Right atrium auricular region (tissue), 2 donors: ENCODE data around the gene PLAU. TPM values are rescaled to one million over a fixed set of nuclear protein-coding genes. Genes with fewer than 3 reads are reported as not detected.

ENCODE experiments used
- DNase-seq: peaks from one replicate; pipeline ENCODE4 v3.0.0-alpha.2; 2019; ENCODE audit warnings: low spot score
- H3K27ac ChIP-seq, 2 donors: fragments of 200-600 bp; sonication (generic); 1 replicate in 1 of 2; 2 replicates in 1 of 2; pipeline ENCODE4 v1.5.1; 2016 to 2019
- H3K27me3 ChIP-seq, 2 donors: fragments of 200-600 bp; sonication (generic); one replicate each; pipeline versions ENCODE4 v1.5.1 to v1.6.0; 2017 to 2019
- H3K36me3 ChIP-seq: fragments of 200-600 bp; sonication (generic); one replicate; pipeline ENCODE4 v1.5.1; 2016
- H3K4me1 ChIP-seq, 2 donors: fragments of 200-600 bp; sonication (generic); one replicate each; pipeline versions ENCODE4 v1.5.1 to v1.6.0; 2017 to 2019
- H3K4me3 ChIP-seq, 2 donors: fragments of 200-600 bp; sonication (generic); 1 replicate in 1 of 2; 2 replicates in 1 of 2; pipeline ENCODE4 v1.5.1; 2017 to 2019; ENCODE audit warnings: mild to moderate bottlenecking in 1 of 2, moderate library complexity in 1 of 2
- H3K9me3 ChIP-seq, 2 donors: fragments of 200-600 bp; sonication (generic); one replicate each; pipeline ENCODE4 v1.5.1; 2019
- total RNA-seq, 2 donors: library from RNA; depleted of rRNA; stranded (reverse); fragments of >200 nt; gene quantifications; one replicate each; pipeline ENCODE4 v1.1.0, GENCODE V29; 2016
- TF ChIP-seq, protein P1 (sequence below), 2 donors: fragments of 200-600 bp; sonication (generic); IDR thresholded peaks; one replicate each; pipeline ENCODE4 v1.5.1; 2019; ENCODE audit warnings: antibody characterized with exemption in 2 of 2

The PLAU gene
- total RNA-seq, 2 donors from 2014 or later: 3.9 to 4.6 TPM

DNA sequence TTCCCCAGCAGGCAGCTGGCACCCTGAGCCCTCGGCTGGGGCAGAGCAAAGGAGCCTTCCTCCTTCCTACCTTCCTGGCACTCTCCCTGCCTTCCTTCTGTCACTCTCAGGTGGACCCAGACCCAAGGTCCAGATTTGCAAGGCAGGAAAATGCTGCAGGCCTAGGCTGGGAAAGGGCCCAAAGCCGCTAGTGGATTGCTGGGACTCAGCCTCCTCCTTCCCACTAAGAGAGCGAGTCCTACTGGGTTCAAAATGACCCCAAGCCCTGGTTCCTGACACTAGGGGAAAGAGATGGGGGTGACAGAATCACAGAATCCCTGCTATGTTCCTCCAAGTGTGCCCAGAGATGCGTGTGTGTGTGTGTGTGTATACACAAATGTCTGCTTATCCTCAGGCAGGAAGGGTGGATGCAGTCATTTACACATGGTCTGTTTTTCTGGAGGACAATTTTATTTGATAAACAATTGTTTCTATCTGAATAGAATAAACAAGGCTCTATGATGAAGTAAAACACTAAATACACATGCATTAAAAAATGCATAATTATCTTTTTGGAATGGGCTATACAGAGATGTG lies 1.3 kb upstream of the PLAU start:
- Histone ChIP-seq H3K36me3 (no peaks in the 10 kb centered on the region), H3K9me3 (no peaks in the 10 kb centered on the region), H3K4me1 (peaks cover 0 to 72% of the 10 kb centered on the region in 2 donors), H3K4me3 (no peak overlapping the region), H3K27me3 (no peaks in the 10 kb centered on the region), H3K27ac (peak overlapping the region; percentile 52 to 73)
- DNase-seq: no peak
- TF ChIP-seq, protein P1, sequence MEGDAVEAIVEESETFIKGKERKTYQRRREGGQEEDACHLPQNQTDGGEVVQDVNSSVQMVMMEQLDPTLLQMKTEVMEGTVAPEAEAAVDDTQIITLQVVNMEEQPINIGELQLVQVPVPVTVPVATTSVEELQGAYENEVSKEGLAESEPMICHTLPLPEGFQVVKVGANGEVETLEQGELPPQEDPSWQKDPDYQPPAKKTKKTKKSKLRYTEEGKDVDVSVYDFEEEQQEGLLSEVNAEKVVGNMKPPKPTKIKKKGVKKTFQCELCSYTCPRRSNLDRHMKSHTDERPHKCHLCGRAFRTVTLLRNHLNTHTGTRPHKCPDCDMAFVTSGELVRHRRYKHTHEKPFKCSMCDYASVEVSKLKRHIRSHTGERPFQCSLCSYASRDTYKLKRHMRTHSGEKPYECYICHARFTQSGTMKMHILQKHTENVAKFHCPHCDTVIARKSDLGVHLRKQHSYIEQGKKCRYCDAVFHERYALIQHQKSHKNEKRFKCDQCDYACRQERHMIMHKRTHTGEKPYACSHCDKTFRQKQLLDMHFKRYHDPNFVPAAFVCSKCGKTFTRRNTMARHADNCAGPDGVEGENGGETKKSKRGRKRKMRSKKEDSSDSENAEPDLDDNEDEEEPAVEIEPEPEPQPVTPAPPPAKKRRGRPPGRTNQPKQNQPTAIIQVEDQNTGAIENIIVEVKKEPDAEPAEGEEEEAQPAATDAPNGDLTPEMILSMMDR (IDR thresholded peaks at IDR 0.05): no peak

DNA sequence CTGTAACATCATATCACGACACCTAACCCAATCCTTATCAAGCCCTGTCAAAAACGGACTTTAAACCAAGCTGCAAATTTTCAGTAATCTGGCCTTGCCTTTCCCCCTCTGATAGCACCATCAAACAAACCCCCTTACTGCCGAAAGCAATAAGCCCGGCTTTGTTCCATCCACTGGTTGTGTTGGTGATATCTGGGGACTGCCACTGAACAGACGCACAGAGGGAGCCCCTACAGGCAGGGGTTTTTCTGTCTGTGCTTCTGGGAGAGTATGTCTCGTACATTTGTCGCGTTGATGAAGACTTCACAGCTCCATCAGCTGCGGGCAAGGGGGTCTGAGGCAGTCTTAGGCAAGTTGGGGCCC lies 550 bp upstream of the PLAU start:
- H3K27ac ChIP-seq: peak overlapping the region; percentile 75 to 82
- H3K27me3 ChIP-seq: no peaks in the 10 kb centered on the region
- H3K9me3 ChIP-seq: no peaks in the 10 kb centered on the region
- no peaks in the 10 kb centered on the region for H3K36me3 ChIP-seq
- peak overlapping the region; percentile 47 to 72 for H3K4me3 ChIP-seq
- DNase-seq: no peak
- TF ChIP-seq, protein P1 (IDR thresholded peaks at IDR 0.05): no peak
- peaks cover 0 to 72% of the 10 kb centered on the region in 2 donors for H3K4me1 ChIP-seq

DNA sequence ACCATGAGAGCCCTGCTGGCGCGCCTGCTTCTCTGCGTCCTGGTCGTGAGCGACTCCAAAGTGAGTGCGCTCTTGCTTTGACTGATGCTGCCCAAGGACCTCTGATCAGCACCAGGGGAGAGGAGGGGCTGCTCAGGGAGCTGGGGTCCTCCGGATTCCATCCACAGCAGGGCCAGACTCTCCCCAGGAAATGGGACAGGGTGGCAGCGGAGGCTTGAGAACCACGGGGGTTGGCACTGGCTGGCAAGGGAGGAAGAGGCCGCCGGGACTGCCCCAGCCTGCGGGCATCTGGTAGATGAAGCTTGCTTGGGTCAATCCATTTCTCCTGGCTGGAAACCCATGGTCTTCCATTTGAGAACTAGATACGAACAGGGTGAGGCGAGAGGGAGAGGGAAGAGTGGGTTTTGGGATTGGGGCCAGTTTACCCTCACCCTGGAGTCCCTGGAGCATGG lies 647 bp downstream of the PLAU start:
- Histone ChIP-seq H3K4me3 (peak overlapping the region; percentile 47 to 72), H3K36me3 (no peaks in the 10 kb centered on the region), H3K27me3 (no peaks in the 10 kb centered on the region), H3K27ac (peak overlapping the region; percentile 75 to 82), H3K4me1 (peaks cover 0 to 68% of the 10 kb centered on the region in 2 donors), H3K9me3 (no peaks in the 10 kb centered on the region)
- TF ChIP-seq, protein P1 (IDR thresholded peaks at IDR 0.05): no peak
- no peak for DNase-seq

DNA sequence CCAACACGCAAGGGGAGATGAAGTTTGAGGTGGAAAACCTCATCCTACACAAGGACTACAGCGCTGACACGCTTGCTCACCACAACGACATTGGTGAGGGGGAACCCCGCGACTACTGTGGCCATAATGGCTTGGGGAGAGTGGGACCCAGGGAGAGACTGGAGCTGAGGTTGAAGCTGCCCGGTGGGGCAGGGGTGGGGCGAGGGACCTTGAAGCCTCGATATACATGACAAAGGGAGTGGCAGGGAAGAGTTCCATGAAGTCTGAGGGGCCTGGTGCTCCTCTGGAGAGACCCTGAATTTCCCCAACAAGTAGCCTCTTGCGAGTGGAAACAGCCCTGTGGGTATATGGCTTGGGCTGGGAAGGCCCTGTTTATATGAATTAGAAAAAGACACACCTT lies 3.1 kb downstream of the PLAU start:
- no peaks in the 10 kb centered on the region for H3K36me3 ChIP-seq
- H3K27ac ChIP-seq: no peak overlapping the region
- TF ChIP-seq, protein P1 (IDR thresholded peaks at IDR 0.05): no peak
- H3K9me3 ChIP-seq: no peaks in the 10 kb centered on the region
- DNase-seq: no peak
- no peaks in the 10 kb centered on the region for H3K27me3 ChIP-seq
- no peak overlapping the region for H3K4me3 ChIP-seq
- peaks cover 0 to 51% of the 10 kb centered on the region in 2 donors for H3K4me1 ChIP-seq

DNA sequence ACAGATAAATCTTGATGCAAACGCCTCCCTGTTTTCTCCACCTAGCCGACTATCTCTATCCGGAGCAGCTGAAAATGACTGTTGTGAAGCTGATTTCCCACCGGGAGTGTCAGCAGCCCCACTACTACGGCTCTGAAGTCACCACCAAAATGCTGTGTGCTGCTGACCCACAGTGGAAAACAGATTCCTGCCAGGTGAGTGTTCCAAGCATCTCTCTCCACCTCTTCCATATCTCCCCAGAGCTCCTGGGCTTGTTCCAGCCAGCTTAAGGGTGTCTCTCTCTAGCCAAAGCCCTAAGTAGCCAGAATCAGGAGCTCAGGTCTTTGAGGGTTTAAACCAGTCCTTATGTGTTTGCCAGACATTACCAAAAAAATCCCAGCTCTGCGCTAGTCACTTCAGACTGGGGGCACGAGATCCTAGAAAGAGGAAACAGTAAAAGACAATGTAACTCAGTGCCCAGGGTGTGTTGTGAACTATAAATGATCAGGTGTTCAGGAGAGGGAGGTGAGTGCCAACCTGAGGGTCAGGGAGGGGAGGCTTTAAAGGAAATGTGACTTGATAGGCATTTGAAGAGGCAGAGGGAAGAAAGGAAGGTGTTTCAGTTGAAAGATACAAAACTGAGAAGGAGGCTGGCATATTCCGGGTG lies 4.4 kb downstream of the PLAU start:
- peaks cover 0 to 46% of the 10 kb centered on the region in 2 donors for H3K4me1 ChIP-seq
- no peak overlapping the region for H3K4me3 ChIP-seq
- DNase-seq: no peak
- no peak overlapping the region for H3K27ac ChIP-seq
- no peaks in the 10 kb centered on the region for H3K9me3 ChIP-seq
- TF ChIP-seq, protein P1 (IDR thresholded peaks at IDR 0.05): no peak
- no peaks in the 10 kb centered on the region for H3K36me3 ChIP-seq
- no peaks in the 10 kb centered on the region for H3K27me3 ChIP-seq
